COR-L47 (cell line): ENCODE results near the gene H2AZ2.
A peak's percentile ranks its signal among the peaks of the same experiment; 100 is the strongest.
"Not testable (repeated sequence)": the region's sequence is repeated elsewhere in the genome, so short reads cannot be mapped to it uniquely, and the experiment has no call there.

ENCODE experiments used
- DNase-seq: peaks from one replicate; lab custom pipeline; 2025; lab: John Stamatoyannopoulos, UW

The H2AZ2 gene

GRCh38 chr7:44847920-44848634, at the start of gene H2AZ2:
Gene H2AZ2, minus strand, starts transcription at chr7:44848087. Its CDS starts 116 bp downstream, at chr7:44847971.
- DNase-seq: peak; percentile 100

- no peak for DNase-seq
Observed at GRCh38 chr7:44897309-44897708, 49.4 kb upstream of the H2AZ2 start.

- DNase-seq: no peak
Observed at GRCh38 chr7:44894888-44895580, 47.1 kb upstream of the H2AZ2 start.

GRCh38 chr7:44893710-44894234, 45.9 kb upstream of the H2AZ2 start:
- DNase-seq: no peak

- DNase-seq: no peak
Observed at GRCh38 chr7:44891791-44892190, 43.9 kb upstream of the H2AZ2 start.

- DNase-seq: no peak
Observed at GRCh38 chr7:44891372-44891771, 43.5 kb upstream of the H2AZ2 start.

GRCh38 chr7:44889086-44889781, 41.3 kb upstream of the H2AZ2 start:
- DNase-seq: no peak

- no peak for DNase-seq
Observed at GRCh38 chr7:44887293-44887692, 39.4 kb upstream of the H2AZ2 start.

GRCh38 chr7:44885394-44886317, 37.8 kb upstream of the H2AZ2 start, which contains the start of gene PURB:
Gene PURB, minus strand, starts transcription at chr7:44885530. Its CDS starts 182 bp downstream, at chr7:44885348.
- peak; percentile 94 for DNase-seq

GRCh38 chr7:44884621-44885393, 36.9 kb upstream of the H2AZ2 start:
- DNase-seq: peak; percentile 51

GRCh38 chr7:44883961-44884620, 36.2 kb upstream of the H2AZ2 start:
- no peak for DNase-seq

- no peak for DNase-seq
Observed at GRCh38 chr7:44882899-44883298, 35.0 kb upstream of the H2AZ2 start.

- no peak for DNase-seq
Observed at GRCh38 chr7:44881610-44882009, 33.7 kb upstream of the H2AZ2 start.

GRCh38 chr7:44881066-44881600, 33.2 kb upstream of the H2AZ2 start:
- no peak for DNase-seq

- DNase-seq: no peak
Observed at GRCh38 chr7:44880317-44881018, 32.6 kb upstream of the H2AZ2 start.

- no peak for DNase-seq
Observed at GRCh38 chr7:44876393-44876792, 28.5 kb upstream of the H2AZ2 start.

GRCh38 chr7:44875241-44875640, 27.4 kb upstream of the H2AZ2 start:
- DNase-seq: no peak

GRCh38 chr7:44872787-44873186, 24.9 kb upstream of the H2AZ2 start:
- no peak for DNase-seq

GRCh38 chr7:44871918-44872317, 24.0 kb upstream of the H2AZ2 start:
- not testable (repeated sequence) for DNase-seq
